GM10847 (cell line): ENCODE measurements around the gene NPBWR2.

Source experiments
- POLR2A ChIP-seq: IDR thresholded peaks from 2 replicates; pipeline ENCODE4 v1.6.1; 2011; ENCODE audit not compliant: insufficient read length; ENCODE audit errors: extremely low read depth

NPBWR2 gene

GRCh38 chr20:64146301-64146935 is 39.1 kb upstream of the NPBWR2 start:
- no peak for TF ChIP-seq POLR2A

- no peak for TF ChIP-seq POLR2A
These were observed 38.3 kb upstream of the NPBWR2 start for GRCh38 chr20:64145458-64146300.

GRCh38 chr20:64144144-64144912 is 37.0 kb upstream of the NPBWR2 start:
- TF ChIP-seq POLR2A = no peak

GRCh38 chr20:64143018-64143801 is 35.8 kb upstream of the NPBWR2 start:
- TF ChIP-seq POLR2A = no peak

- no peak for TF ChIP-seq POLR2A
These were observed 35.2 kb upstream of the NPBWR2 start for GRCh38 chr20:64142590-64142989.

GRCh38 chr20:64140956-64141355 is 33.6 kb upstream of the NPBWR2 start:
- TF ChIP-seq POLR2A = no peak

- no peak for TF ChIP-seq POLR2A
These were observed 32.9 kb upstream of the NPBWR2 start for GRCh38 chr20:64140061-64140931.

- TF ChIP-seq POLR2A = no peak
These were observed 32.1 kb upstream of the NPBWR2 start for GRCh38 chr20:64139199-64140060.

GRCh38 chr20:64138276-64138815 is 31.0 kb upstream of the NPBWR2 start:
- TF ChIP-seq POLR2A = no peak

- TF ChIP-seq POLR2A = no peak
These were observed 30.2 kb upstream of the NPBWR2 start for GRCh38 chr20:64137598-64138031.

GRCh38 chr20:64136004-64136710 is 28.8 kb upstream of the NPBWR2 start:
- TF ChIP-seq POLR2A = no peak

- TF ChIP-seq POLR2A = no peak
These were observed 26.6 kb upstream of the NPBWR2 start for GRCh38 chr20:64133951-64134407.
